DOHH2 (cell line): ENCODE data around the gene CASTOR2.

ENCODE experiments used
- CTCF ChIP-seq: fragments of 200-600 bp; sonication (generic); IDR thresholded peaks from one replicate; pipeline ENCODE4 v1.5.1; 2014; ENCODE audit warnings: antibody characterized with exemption, mild to moderate bottlenecking, low read depth, low read length; ENCODE audit not compliant: poor library complexity, severe bottlenecking
- EZH2phosphoT487 ChIP-seq: fragments of 200-600 bp; sonication (generic); IDR thresholded peaks from 2 replicates; pipeline ENCODE4 v1.6.1; 2017; ENCODE audit warnings: borderline replicate concordance, mild to moderate bottlenecking, antibody characterized with exemption, low read length, moderate library complexity, mixed read lengths

GRCh38 chr7:75033064-75033463 is 68.6 kb downstream of the CASTOR2 start:
- TF ChIP-seq CTCF = no peak
- no peak for TF ChIP-seq EZH2phosphoT487
